Mucosa of descending colon (tissue), 3 donors: ENCODE results near the gene LCN1. TPM values are rescaled to one million over a fixed set of nuclear protein-coding genes. Genes with fewer than 3 reads are reported as not detected.

ENCODE experiments used
- ATAC-seq: fragments of 200-7000 bp; cut with Tn5 transposase; one replicate; pipeline ENCODE4 v1.9.1; 2020; ENCODE audit warnings: mild to moderate bottlenecking, moderate library complexity
- DNase-seq, 3 donors: peaks; one replicate each; pipeline ENCODE4 v3.0.0-alpha.2; 2020
- H3K36me3 ChIP-seq: fragments of 200-600 bp; one replicate; pipeline ENCODE4 v1.8.0; 2021; ENCODE audit warnings: low read depth, mild to moderate bottlenecking
- H3K4me1 ChIP-seq: fragments of 200-600 bp; one replicate; pipeline ENCODE4 v1.8.0; 2021; ENCODE audit warnings: low read depth, mild to moderate bottlenecking
- H3K4me3 ChIP-seq: fragments of 200-600 bp; one replicate; pipeline ENCODE4 v1.8.0; 2021; ENCODE audit warnings: mild to moderate bottlenecking
- H3K9me3 ChIP-seq: fragments of 200-600 bp; one replicate; pipeline ENCODE4 v1.8.0; 2021; ENCODE audit warnings: mild to moderate bottlenecking
- intact Hi-C, 2 donors: fragments of 100-400 bp; cut with DNase I in 1 of 2; cut with micrococcal nuclease in 1 of 2; formaldehyde crosslinking; loops; one replicate each; pipeline versions ENCODE4 v1.11.0 to v1.11.1; 2022; cut with DNase I, micrococcal nuclease
- total RNA-seq, 3 donors: library from RNA; stranded (reverse); fragmentation: NEBNext Ultra II Directional in 2 of 3; extraction: Animal tissue kit (Norgen Biotek cat#: 25700) in 2 of 3; gene quantifications; one replicate each; pipeline versions ENCODE4 v1.2.1 to v1.2.4, GENCODE V29; 2021 to 2023
- TF ChIP-seq, protein P1 (sequence below): fragments of 200-600 bp; IDR thresholded peaks from one replicate; pipeline ENCODE4 v1.8.0; 2022; ENCODE audit warnings: antibody characterized with exemption, mild to moderate bottlenecking
- donor health status: DM: no; HTN: no; CAD: no; lungs with moderate emphysema.
- donor health status: DM: no; HTN: no; CAD: no.
- donor health status: DM: no; HTN: yes; CAD: no.

The LCN1 gene
- total RNA-seq, 3 donors from 2014 or later, result not detected

DNA sequence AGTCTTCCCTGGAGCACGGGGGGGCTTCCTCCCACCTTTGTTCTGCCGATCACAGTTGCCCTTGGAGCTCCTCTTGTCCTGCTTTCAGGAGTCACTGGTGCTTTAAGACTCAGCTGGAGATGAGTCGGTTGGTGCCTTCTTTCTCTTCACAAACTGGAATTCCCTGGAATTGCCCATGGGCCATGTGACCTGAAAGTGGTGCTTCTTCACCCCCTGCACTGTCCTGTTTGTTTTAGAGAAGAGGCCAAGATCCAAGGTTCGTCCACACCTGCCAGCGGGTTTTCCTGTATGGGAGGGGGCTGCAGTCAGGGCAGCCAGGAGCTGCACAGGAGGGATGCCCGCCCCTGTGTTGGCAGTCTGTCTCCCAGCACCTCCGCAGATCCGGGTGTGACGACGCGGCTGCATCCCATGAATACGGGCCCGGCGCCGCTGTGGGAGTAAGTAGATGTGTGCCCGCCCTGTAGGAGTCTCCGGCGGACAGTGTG lies 30.2 kb upstream of the LCN1 start:
- TF ChIP-seq, protein P1, sequence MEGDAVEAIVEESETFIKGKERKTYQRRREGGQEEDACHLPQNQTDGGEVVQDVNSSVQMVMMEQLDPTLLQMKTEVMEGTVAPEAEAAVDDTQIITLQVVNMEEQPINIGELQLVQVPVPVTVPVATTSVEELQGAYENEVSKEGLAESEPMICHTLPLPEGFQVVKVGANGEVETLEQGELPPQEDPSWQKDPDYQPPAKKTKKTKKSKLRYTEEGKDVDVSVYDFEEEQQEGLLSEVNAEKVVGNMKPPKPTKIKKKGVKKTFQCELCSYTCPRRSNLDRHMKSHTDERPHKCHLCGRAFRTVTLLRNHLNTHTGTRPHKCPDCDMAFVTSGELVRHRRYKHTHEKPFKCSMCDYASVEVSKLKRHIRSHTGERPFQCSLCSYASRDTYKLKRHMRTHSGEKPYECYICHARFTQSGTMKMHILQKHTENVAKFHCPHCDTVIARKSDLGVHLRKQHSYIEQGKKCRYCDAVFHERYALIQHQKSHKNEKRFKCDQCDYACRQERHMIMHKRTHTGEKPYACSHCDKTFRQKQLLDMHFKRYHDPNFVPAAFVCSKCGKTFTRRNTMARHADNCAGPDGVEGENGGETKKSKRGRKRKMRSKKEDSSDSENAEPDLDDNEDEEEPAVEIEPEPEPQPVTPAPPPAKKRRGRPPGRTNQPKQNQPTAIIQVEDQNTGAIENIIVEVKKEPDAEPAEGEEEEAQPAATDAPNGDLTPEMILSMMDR, result no peak
- Histone ChIP-seq H3K4me3 (no peak overlapping the region), H3K9me3 (no peaks in the 10 kb centered on the region), H3K4me1 (no peaks in the 10 kb centered on the region), H3K36me3 (no peaks in the 10 kb centered on the region)
- intact Hi-C loops, result no loop called here
- ATAC-seq (no peak), DNase-seq (peak in 1 of 3 donors; percentile 38)

DNA sequence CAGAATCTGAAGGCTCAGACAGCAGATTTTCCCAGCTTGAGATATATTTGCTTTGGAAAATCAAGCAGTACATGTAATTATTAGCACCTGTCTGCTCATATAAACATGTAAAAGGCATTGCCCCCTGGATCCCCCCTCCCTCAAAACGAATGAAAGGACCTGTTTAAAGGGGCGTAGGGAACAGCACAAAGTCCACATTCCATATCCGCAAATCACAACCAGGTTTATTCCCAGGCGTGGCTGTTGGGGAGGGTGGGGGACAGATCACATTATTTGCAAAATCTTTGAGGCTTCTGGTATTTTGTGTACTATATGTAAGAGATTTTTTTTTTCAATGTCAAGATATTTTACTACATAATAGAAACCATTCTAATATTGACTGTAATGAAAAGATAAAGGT lies 29.5 kb upstream of the LCN1 start:
- H3K4me3 ChIP-seq, result no peak overlapping the region
- H3K36me3 ChIP-seq, result no peaks in the 10 kb centered on the region
- ATAC-seq, result no peak
- intact Hi-C loops, result no loop called here
- H3K9me3 ChIP-seq, result no peaks in the 10 kb centered on the region
- TF ChIP-seq, protein P1, result no peak
- H3K4me1 ChIP-seq, result no peaks in the 10 kb centered on the region
- no peak for DNase-seq

DNA sequence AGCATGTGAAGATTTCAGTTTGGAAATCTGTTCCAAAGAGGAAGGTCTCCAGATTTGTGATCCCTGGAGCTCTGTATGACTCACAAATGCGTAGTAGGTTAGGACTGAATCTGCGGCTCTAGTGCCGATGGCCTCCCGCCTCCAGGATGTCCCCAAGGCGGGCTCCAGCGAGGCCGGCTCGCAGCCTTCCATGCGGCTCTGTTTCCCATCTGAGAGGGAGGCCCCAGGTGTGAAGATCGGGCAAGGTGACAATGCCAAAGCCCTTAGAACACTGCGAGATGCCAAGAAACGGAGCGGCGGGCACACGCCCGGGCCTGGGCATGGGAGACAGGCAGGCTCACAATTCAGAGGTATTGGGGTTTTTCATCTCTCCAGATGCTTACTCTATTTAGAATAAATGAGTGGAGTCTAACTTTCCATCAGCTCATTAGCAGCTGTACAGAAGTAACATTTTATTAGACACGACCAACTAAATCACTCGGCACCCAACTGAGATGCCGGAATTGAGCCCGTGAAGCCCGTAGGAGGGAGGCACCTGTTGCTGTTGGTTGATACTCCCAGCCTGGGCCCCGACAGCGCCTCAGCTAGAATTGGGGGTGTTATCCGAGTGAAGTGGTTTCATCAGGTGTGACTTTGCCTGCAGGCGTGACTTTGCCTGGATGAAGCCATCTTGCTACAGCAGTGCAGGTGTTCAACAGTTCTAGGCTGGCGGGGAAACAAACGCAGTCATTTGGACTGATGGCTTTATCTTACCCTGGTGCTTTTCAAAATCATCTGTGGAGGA lies 28.2 kb upstream of the LCN1 start:
- ATAC-seq (no peak), DNase-seq (peak in 1 of 3 donors; percentile 16)
- H3K4me3 ChIP-seq, result no peak overlapping the region
- intact Hi-C loops, result no loop called here
- TF ChIP-seq, protein P1, result no peak
- no peaks in the 10 kb centered on the region for H3K9me3 ChIP-seq
- no peaks in the 10 kb centered on the region for H3K36me3 ChIP-seq
- no peaks in the 10 kb centered on the region for H3K4me1 ChIP-seq

DNA sequence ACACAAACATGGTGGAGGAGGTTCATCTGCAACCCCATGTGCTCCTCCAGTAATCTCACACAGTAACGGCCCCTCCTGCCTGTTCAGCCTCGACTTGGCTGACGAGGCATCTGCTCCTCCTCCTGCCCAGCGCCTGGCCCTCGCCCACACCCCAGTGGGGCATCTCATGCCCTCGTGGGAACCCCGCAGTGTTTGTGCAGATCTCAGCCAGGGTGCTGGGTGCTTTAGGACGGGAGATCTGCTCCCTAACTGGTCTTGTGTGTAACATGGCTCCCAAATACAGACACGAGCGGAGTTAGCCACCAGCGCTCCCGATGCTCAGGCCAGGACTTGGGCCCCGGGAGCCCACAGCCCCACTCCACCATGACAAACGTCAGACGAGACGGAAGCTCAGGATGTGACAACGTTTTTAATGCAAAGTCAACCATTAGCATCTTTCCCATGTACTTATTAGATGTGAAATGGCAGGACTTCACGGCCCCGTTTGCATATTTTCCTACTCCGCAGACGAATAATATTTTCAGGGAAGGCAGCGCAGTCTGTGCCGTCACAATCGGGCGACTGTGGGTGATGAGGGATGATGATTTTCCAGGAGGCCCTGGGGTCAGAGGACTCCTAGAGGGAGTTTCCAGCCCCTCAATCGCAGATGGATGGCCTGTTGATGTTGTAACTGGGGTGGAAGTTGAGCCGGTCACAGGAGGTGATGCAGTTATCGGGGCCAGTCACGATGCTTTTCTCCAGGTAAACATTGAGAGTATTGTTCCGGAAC lies 26.3 kb upstream of the LCN1 start:
- H3K4me3 ChIP-seq, result no peak overlapping the region
- intact Hi-C loops, result no loop called here
- DNase-seq (peak in 1 of 3 donors; percentile 20), ATAC-seq (no peak)
- TF ChIP-seq, protein P1, result no peak
- H3K9me3 ChIP-seq, result no peaks in the 10 kb centered on the region
- no peaks in the 10 kb centered on the region for H3K36me3 ChIP-seq
- H3K4me1 ChIP-seq, result peaks cover 4% of the 10 kb centered on the region

DNA sequence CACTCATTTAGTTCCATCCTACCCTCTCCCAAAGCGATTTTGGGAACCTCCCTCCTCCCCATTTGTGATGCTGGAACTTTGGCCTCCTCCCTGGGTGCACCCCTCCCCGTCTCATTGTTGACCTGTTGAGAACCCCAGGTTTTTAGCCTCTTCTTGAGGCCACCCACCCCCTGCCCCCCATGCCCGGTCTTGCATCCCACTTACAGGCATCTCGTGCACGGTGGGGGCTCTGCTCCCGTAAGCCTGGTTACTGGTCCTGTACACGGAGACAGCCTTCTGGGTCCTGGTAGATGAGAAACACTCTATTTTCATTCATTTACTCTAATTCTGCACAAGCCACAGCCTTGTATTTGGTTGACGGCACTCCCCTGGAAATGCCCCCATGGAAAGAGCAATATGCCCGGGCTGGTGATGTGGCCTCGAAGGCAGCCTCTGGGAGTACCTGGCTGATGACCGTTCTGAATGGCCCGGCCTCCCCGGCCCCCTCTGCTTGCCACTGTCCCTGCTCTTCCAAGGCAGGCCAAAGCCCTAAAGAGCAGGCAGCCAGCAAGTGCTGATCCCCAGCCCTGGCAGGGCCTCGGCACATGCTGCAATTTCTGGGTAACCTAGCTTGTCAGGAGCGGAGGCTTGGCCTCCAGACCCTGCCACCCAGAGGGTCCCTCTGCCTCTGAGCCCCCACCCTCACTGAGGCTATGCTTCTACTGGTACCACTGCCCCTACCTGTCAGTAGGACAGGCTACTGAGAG lies 22.7 kb upstream of the LCN1 start:
- DNase-seq, result peak in 2 of 3 donors; percentile 23 to 37
- TF ChIP-seq, protein P1, result no peak
- no peak overlapping the region for H3K4me3 ChIP-seq
- no peaks in the 10 kb centered on the region for H3K9me3 ChIP-seq
- H3K4me1 ChIP-seq, result peaks cover 17% of the 10 kb centered on the region
- H3K36me3 ChIP-seq, result no peaks in the 10 kb centered on the region
- intact Hi-C loops, result no loop called here
- ATAC-seq, result no peak
